K562 (cell line): ENCODE data around the gene HPS4. TPM values are rescaled to one million over a fixed set of nuclear protein-coding genes. Genes with fewer than 3 reads are reported as not detected.

ENCODE experiments used
- ATF2 ChIP-seq: sonication (generic); formaldehyde crosslinking; IDR thresholded peaks from 2 replicates; pipeline ENCODE4 v1.8.1; 2022; ENCODE audit warnings: missing genetic modification reagents
- BCL6 ChIP-seq: fragments of 250-450 bp; sonication (Bioruptor Pico); IDR thresholded peaks from 2 replicates; pipeline ENCODE4 v1.4.0; 2020
- BHLHE40 ChIP-seq: IDR thresholded peaks from 2 replicates; pipeline ENCODE4 v1.6.1; 2011; ENCODE audit warnings: low read length, improper control_type of control experiment
- BRD9 ChIP-seq: fragments of 450-650 bp; IDR thresholded peaks from 2 replicates; pipeline ENCODE4 v1.6.1; 2018; ENCODE audit warnings: low read depth; ENCODE audit not compliant: partially characterized antibody
- CAMTA2 ChIP-seq: fragments of 250-450 bp; sonication (Bioruptor Pico); conservative IDR thresholded peaks from 2 replicates; pipeline ENCODE4 v1.5.1; 2022
- CREBBP ChIP-seq: IDR thresholded peaks from one replicate; pipeline ENCODE4 v1.6.1; 2012; ENCODE audit warnings: low read depth, mild to moderate bottlenecking, control low read depth, inconsistent platforms, low read length
- CUX1 ChIP-seq: fragments of 200-800 bp; sonication (Bioruptor generic); IDR thresholded peaks from 2 replicates; pipeline ENCODE4 v1.6.1; 2016; ENCODE audit warnings: missing genetic modification characterization, missing compliant biosample characterization
- EP400 ChIP-seq: fragments of 450-650 bp; IDR thresholded peaks from 2 replicates; pipeline ENCODE4 v1.6.1; 2017; ENCODE audit warnings: antibody characterized with exemption, mild to moderate bottlenecking, moderate library complexity
- GTF2B ChIP-seq: IDR thresholded peaks from 2 replicates; pipeline ENCODE4 v1.6.1; 2011; ENCODE audit not compliant: insufficient read length; ENCODE audit errors: extremely low read depth
- GTF2F1 ChIP-seq: IDR thresholded peaks from 2 replicates; pipeline ENCODE4 v1.6.1; 2011; ENCODE audit warnings: low read depth, low read length, improper control_type of control experiment
- HMGXB4 ChIP-seq: sonication (generic); formaldehyde crosslinking; IDR thresholded peaks from 2 replicates; pipeline ENCODE4 v1.8.1; 2023; ENCODE audit warnings: mild to moderate bottlenecking, missing genetic modification reagents
- MTA2 ChIP-seq: fragments of 450-650 bp; IDR thresholded peaks from 2 replicates; pipeline ENCODE4 v1.6.1; 2016; ENCODE audit warnings: low read depth
- NR1H2 ChIP-seq: sonication (generic); formaldehyde crosslinking; IDR thresholded peaks from 2 replicates; pipeline ENCODE4 v1.4.0; 2020; ENCODE audit warnings: mild to moderate bottlenecking, missing genetic modification reagents
- PML ChIP-seq: IDR thresholded peaks from 2 replicates; pipeline ENCODE4 v1.6.1; 2012; ENCODE audit warnings: low read length, inconsistent platforms
- POLR2AphosphoS5 ChIP-seq: IDR thresholded peaks from 2 replicates; pipeline ENCODE4 v1.6.1; 2011; ENCODE audit warnings: mild to moderate bottlenecking, low read depth, low read length, moderate library complexity; ENCODE audit not compliant: control insufficient read depth, insufficient read depth
- PPARD ChIP-seq: fragments of 250-450 bp; sonication (Bioruptor Pico); IDR thresholded peaks from 2 replicates; pipeline ENCODE4 v1.8.0; 2022; ENCODE audit warnings: inconsistent platforms, mild to moderate bottlenecking, moderate library complexity
- RB1 ChIP-seq: fragments of 450-650 bp; IDR thresholded peaks from 2 replicates; pipeline ENCODE4 v1.6.1; 2017; ENCODE audit warnings: low read depth, mild to moderate bottlenecking
- SRSF1 ChIP-seq: fragments of 200-400 bp; formaldehyde crosslinking; IDR thresholded peaks from 2 replicates; pipeline ENCODE4 v1.6.1; 2017; ENCODE audit warnings: mild to moderate bottlenecking, low read depth, low read length, moderate library complexity
- TCF7 ChIP-seq: sonication (generic); IDR thresholded peaks from 2 replicates; pipeline ENCODE4 v1.6.1; 2016; ENCODE audit warnings: antibody characterized with exemption, borderline replicate concordance
- TRIM28 ChIP-seq: fragments of 450-650 bp; IDR thresholded peaks from 2 replicates; pipeline ENCODE4 v1.6.1; 2017
- XRCC5 ChIP-seq: fragments of 200-400 bp; formaldehyde crosslinking; IDR thresholded peaks from 2 replicates; pipeline ENCODE4 v1.6.1; 2017; ENCODE audit warnings: low read depth, mild to moderate bottlenecking, low read length
- ZBED1 ChIP-seq: IDR thresholded peaks from 2 replicates; pipeline ENCODE4 v1.6.1; 2014
- ZBTB8A ChIP-seq: fragments of 450-650 bp; IDR thresholded peaks from 2 replicates; pipeline ENCODE4 v1.6.1; 2018; ENCODE audit warnings: mild to moderate bottlenecking, moderate library complexity; ENCODE audit not compliant: partially characterized antibody
- ZNF232 ChIP-seq: sonication (generic); formaldehyde crosslinking; IDR thresholded peaks from 2 replicates; pipeline ENCODE4 v1.8.0; 2022; ENCODE audit warnings: mild to moderate bottlenecking, missing genetic modification reagents
- polyA plus RNA-seq, 8 experiments: library from polyadenylated mRNA; depleted of rRNA in 4 of 8; stranded (reverse) in 5 of 8; unstranded in 3 of 8; fragments of >200 nt; fragmentation: Nextera tagmentation in 2 of 8; fragmentation: Illumina TruSeq in 1 of 8; extraction: Ambion mirVana in 2 of 8; extraction: Trizol in 1 of 8; gene quantifications; 2 replicates each; pipeline versions ENCODE4 v1.2.1 to v1.2.3, GENCODE V29; 2011 to 2014; ENCODE audit warnings: inconsistent platforms in 1 of 8, missing spikeins in 1 of 8
- total RNA-seq, 7 experiments: library from RNA; depleted of rRNA in 6 of 7; stranded (reverse); fragments of >200 nt in 6 of 7; fragmentation: Illumina TruSeq in 2 of 7; extraction: Trizol in 2 of 7; gene quantifications; 2 replicates each; pipeline versions ENCODE4 v1.2.1 to v1.2.3, GENCODE V29; 2011 to 2021; ENCODE audit warnings: low replicate concordance in 1 of 7

Gene HPS4
- total and polyA plus RNA-seq, 9 of the 15 experiments (the other 6 are each of a cell fraction or from before 2014, with no cell fraction given), result 12.8 to 29.2 (median 25.3) TPM

GRCh38 chr22:26484360-26484706 lies 750 bp upstream of the HPS4 start (continued):
- TF ChIP-seq PPARD (no peak), BHLHE40 (peak; percentile 53; the same call in 1 of the 2 replicates), ZBED1 (no peak), SRSF1 (no peak), POLR2AphosphoS5 (no peak), CREBBP (no peak), CAMTA2 (CRISPR knock-in tag) (no peak), ZNF232 (no peak), BCL6 (no peak), NR1H2 (no peak), GTF2F1 (no peak), XRCC5 (no peak), GTF2B (no peak), ATF2 (no peak), ZBTB8A (no peak), HMGXB4 (no peak), BRD9 (peak; percentile 12), TRIM28 (no peak), MTA2 (no peak), PML (no peak), EP400 (no peak), RB1 (no peak), CUX1 (CRISPR knock-in tag) (no peak), TCF7 (no peak)
